ENCODE measurements around the gene TDRD9. TPM values are rescaled to one million over a fixed set of nuclear protein-coding genes. Genes with fewer than 3 reads are reported as not detected.

Gene TDRD9
- total RNA-seq, 1 experiment from 2014 or later: not detected

- in situ Hi-C loops (cut with HindIII; ENCODE audit: low pct_unique_long_range_greater_than_20kb, low sequenced_read_pairs) (no loop called here), intact Hi-C loops (cut with micrococcal nuclease; ENCODE audit: unreplicated experiment) (no loop called here)
- CTCF ChIA-PET: interaction anchor here (0.7 kb wide), 1 partner anchor 24 kb away, joined by 3 read pairs; no protein-coding TSS in a partner anchor
- Histone ChIP-seq H3K4me1 (ENCODE audit: control insufficient read depth, insufficient read depth, low read length) (peaks cover 9% of the 10 kb centered on the region), H3K27me3 (ENCODE audit: control insufficient read depth, insufficient read depth, low read length) (no peaks in the 10 kb centered on the region), H3K27ac (ENCODE audit: low read length) (no peak overlapping the region), H3K36me3 (ENCODE audit: control insufficient read depth, insufficient read depth, low read length) (no peaks in the 10 kb centered on the region), H3K4me3 (ENCODE audit: low read depth in 2 of 2, low read length in 2 of 2) (no peak overlapping the region), H3K9me3 (ENCODE audit: control insufficient read depth, insufficient read depth, low read depth, low read length) (no peaks in the 10 kb centered on the region)
- ATAC-seq (no peak), DNase-seq (ENCODE audit: low read depth, low spot score) (no peak)
- POLR2A ChIA-PET: no interaction called here
- TF ChIP-seq CTCF (IDR thresholded peaks at IDR 0.05): no peak
- TF ChIP-seq TCF7L2 (IDR thresholded peaks at IDR 0.05; ENCODE audit: low read depth, low read length): no peak
- no peak for TF ChIP-seq REST (IDR thresholded peaks at IDR 0.05; ENCODE audit: insufficient read depth in 1 of 2, low read depth in 2 of 2, low read length in 1 of 2)
- no peak for TF ChIP-seq POLR2AphosphoS5 (IDR thresholded peaks at IDR 0.05; ENCODE audit: low read depth, low read length)
- TF ChIP-seq SIN3A (IDR thresholded peaks at IDR 0.05; ENCODE audit: borderline replicate concordance, insufficient read depth, low read depth, low read length): no peak
- BruUV-seq (replicated peaks): no TSS peak
These were observed 43.4 kb upstream of the TDRD9 start for GRCh38 chr14:103884854-103885253.

GRCh38 chr14:103885509-103885932 is 42.7 kb upstream of the TDRD9 start:
- Histone ChIP-seq H3K36me3 (ENCODE audit: control insufficient read depth, insufficient read depth, low read length) (no peaks in the 10 kb centered on the region), H3K4me3 (ENCODE audit: low read depth in 2 of 2, low read length in 2 of 2) (no peak overlapping the region), H3K27ac (ENCODE audit: low read length) (no peak overlapping the region), H3K27me3 (ENCODE audit: control insufficient read depth, insufficient read depth, low read length) (no peaks in the 10 kb centered on the region), H3K9me3 (ENCODE audit: control insufficient read depth, insufficient read depth, low read depth, low read length) (no peaks in the 10 kb centered on the region), H3K4me1 (ENCODE audit: control insufficient read depth, insufficient read depth, low read length) (peaks cover 3% of the 10 kb centered on the region)
- intact Hi-C loops (cut with micrococcal nuclease; ENCODE audit: unreplicated experiment) (no loop called here), in situ Hi-C loops (cut with HindIII; ENCODE audit: low pct_unique_long_range_greater_than_20kb, low sequenced_read_pairs) (no loop called here)
- TF ChIP-seq POLR2AphosphoS5 (IDR thresholded peaks at IDR 0.05; ENCODE audit: low read depth, low read length) (no peak), TCF7L2 (IDR thresholded peaks at IDR 0.05; ENCODE audit: low read depth, low read length) (no peak), CTCF (IDR thresholded peaks at IDR 0.05) (no peak), REST (IDR thresholded peaks at IDR 0.05; ENCODE audit: insufficient read depth in 1 of 2, low read depth in 2 of 2, low read length in 1 of 2) (no peak)
- DNase-seq (ENCODE audit: low read depth, low spot score) (no peak), ATAC-seq (no peak)
- ChIA-PET POLR2A (no interaction called here), CTCF (no interaction called here)
- no TSS peak for BruUV-seq (replicated peaks)

Measured in Panc1 (cell line).